ENCODE measurements around the gene GKAP1. TPM values are rescaled to one million over a fixed set of nuclear protein-coding genes. Genes with fewer than 3 reads are reported as not detected.

Gene GKAP1
- total and polyA plus RNA-seq, 2 of the 13 experiments (the other 11 are each of a cell fraction or from before 2014, with no cell fraction given), result 5.6 to 6.1 TPM

DNA sequence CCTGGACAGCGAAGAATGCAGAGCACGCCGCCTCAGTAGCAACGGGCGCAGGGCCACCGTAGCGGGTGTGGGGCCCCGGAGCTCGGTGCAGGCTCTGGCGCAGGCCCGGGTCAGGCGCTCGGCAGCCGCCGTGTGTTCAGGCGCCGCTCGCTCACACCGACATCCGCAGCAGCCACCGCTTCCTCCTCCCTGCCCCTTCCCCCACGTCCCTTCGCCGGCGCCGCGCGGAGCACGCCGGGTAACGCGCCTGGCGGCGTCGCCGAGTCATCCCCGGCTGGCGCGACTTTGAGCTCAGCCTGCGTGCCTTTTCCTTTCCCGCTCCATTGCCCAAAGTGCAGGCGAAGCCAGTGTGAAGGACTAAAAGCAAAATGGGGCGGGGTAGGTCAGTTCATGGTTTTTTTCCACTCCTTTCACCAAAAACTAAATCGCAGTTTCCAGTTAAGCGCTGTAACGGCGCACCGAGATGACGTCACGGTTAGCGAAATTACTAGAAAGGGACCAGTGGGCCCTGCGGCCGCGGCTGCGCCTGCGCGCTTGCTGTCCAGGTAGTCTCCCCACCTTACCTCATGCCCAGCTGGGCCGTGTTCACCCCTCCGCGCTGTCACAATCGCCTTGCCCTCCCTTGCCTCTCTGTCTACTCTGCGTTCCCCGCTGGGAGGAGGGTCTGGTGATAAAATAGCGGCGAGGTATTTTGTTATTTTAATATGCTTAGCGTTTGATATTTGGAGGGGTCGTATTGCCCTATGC is 109.6 kb downstream of the GKAP1 start, which contains the start of gene UBQLN1 (continued):
- TF ChIP-seq, protein P1, sequence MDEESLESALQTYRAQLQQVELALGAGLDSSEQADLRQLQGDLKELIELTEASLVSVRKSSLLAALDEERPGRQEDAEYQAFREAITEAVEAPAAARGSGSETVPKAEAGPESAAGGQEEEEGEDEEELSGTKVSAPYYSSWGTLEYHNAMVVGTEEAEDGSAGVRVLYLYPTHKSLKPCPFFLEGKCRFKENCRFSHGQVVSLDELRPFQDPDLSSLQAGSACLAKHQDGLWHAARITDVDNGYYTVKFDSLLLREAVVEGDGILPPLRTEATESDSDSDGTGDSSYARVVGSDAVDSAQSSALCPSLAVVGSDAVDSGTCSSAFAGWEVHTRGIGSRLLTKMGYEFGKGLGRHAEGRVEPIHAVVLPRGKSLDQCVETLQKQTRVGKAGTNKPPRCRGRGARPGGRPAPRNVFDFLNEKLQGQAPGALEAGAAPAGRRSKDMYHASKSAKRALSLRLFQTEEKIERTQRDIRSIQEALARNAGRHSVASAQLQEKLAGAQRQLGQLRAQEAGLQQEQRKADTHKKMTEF (CRISPR knock-in tag; IDR thresholded peaks at IDR 0.05), result peak; percentile 85; the same call in 1 of the 2 replicates
- peak; percentile 85; the same call in 1 of the 2 replicates for TF ChIP-seq ZFYVE20 (CRISPR knock-in tag; IDR thresholded peaks at IDR 0.05; ENCODE audit: borderline replicate concordance, low read depth)
- TF ChIP-seq ZNF777 (CRISPR knock-in tag; IDR thresholded peaks at IDR 0.05), result peak; percentile 26; the same call in 1 of the 2 replicates
- TF ChIP-seq KLF9 (CRISPR knock-in tag; IDR thresholded peaks at IDR 0.05; ENCODE audit: low read depth), result no peak; the same call in 1 of the 2 replicates
- TF ChIP-seq PHF20 (CRISPR knock-in tag; IDR thresholded peaks at IDR 0.05), result peak; percentile 95
- 0 out of 2 replicates have a peak, but pooled peaks have one; percentile 69 for TF ChIP-seq ZNF44 (CRISPR knock-in tag; IDR thresholded peaks at IDR 0.05)
- no peak; the same call in 1 of the 2 replicates for TF ChIP-seq ZNF674 (CRISPR knock-in tag; IDR thresholded peaks at IDR 0.05; ENCODE audit: low read depth)
- TF ChIP-seq, protein P2, sequence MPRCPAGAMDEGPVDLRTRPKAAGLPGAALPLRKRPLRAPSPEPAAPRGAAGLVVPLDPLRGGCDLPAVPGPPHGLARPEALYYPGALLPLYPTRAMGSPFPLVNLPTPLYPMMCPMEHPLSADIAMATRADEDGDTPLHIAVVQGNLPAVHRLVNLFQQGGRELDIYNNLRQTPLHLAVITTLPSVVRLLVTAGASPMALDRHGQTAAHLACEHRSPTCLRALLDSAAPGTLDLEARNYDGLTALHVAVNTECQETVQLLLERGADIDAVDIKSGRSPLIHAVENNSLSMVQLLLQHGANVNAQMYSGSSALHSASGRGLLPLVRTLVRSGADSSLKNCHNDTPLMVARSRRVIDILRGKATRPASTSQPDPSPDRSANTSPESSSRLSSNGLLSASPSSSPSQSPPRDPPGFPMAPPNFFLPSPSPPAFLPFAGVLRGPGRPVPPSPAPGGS (CRISPR knock-in tag; IDR thresholded peaks at IDR 0.05), result peak; percentile 83
- TF ChIP-seq, protein P3, sequence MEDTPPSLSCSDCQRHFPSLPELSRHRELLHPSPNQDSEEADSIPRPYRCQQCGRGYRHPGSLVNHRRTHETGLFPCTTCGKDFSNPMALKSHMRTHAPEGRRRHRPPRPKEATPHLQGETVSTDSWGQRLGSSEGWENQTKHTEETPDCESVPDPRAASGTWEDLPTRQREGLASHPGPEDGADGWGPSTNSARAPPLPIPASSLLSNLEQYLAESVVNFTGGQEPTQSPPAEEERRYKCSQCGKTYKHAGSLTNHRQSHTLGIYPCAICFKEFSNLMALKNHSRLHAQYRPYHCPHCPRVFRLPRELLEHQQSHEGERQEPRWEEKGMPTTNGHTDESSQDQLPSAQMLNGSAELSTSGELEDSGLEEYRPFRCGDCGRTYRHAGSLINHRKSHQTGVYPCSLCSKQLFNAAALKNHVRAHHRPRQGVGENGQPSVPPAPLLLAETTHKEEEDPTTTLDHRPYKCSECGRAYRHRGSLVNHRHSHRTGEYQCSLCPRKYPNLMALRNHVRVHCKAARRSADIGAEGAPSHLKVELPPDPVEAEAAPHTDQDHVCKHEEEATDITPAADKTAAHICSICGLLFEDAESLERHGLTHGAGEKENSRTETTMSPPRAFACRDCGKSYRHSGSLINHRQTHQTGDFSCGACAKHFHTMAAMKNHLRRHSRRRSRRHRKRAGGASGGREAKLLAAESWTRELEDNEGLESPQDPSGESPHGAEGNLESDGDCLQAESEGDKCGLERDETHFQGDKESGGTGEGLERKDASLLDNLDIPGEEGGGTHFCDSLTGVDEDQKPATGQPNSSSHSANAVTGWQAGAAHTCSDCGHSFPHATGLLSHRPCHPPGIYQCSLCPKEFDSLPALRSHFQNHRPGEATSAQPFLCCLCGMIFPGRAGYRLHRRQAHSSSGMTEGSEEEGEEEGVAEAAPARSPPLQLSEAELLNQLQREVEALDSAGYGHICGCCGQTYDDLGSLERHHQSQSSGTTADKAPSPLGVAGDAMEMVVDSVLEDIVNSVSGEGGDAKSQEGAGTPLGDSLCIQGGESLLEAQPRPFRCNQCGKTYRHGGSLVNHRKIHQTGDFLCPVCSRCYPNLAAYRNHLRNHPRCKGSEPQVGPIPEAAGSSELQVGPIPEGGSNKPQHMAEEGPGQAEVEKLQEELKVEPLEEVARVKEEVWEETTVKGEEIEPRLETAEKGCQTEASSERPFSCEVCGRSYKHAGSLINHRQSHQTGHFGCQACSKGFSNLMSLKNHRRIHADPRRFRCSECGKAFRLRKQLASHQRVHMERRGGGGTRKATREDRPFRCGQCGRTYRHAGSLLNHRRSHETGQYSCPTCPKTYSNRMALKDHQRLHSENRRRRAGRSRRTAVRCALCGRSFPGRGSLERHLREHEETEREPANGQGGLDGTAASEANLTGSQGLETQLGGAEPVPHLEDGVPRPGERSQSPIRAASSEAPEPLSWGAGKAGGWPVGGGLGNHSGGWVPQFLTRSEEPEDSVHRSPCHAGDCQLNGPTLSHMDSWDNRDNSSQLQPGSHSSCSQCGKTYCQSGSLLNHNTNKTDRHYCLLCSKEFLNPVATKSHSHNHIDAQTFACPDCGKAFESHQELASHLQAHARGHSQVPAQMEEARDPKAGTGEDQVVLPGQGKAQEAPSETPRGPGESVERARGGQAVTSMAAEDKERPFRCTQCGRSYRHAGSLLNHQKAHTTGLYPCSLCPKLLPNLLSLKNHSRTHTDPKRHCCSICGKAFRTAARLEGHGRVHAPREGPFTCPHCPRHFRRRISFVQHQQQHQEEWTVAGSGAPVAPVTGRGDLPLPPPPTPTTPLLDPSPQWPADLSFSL (CRISPR knock-in tag; IDR thresholded peaks at IDR 0.05), result no peak
- TF ChIP-seq ZNF367 (CRISPR knock-in tag; IDR thresholded peaks at IDR 0.05; ENCODE audit: borderline replicate concordance), result no peak
- peak; percentile 91 for TF ChIP-seq ZNF607 (CRISPR knock-in tag; IDR thresholded peaks at IDR 0.05; ENCODE audit: borderline replicate concordance)
- TF ChIP-seq CAMTA2 (CRISPR knock-in tag; IDR thresholded peaks at IDR 0.05; ENCODE audit: borderline replicate concordance), result peak; percentile 59; the same call in 1 of the 2 replicates
- no peak for TF ChIP-seq ZNF644 (CRISPR knock-in tag; IDR thresholded peaks at IDR 0.05; ENCODE audit: low read depth)
- peak; percentile 91 for TF ChIP-seq YEATS2 (CRISPR knock-in tag; IDR thresholded peaks at IDR 0.05; ENCODE audit: borderline replicate concordance)
- TF ChIP-seq GATAD1 (CRISPR knock-in tag; IDR thresholded peaks at IDR 0.05), result peak; percentile 99
- peak; percentile 38; the same call in 1 of the 2 replicates for TF ChIP-seq ZNF605 (CRISPR knock-in tag; IDR thresholded peaks at IDR 0.05)
- peak; percentile 49; the same call in 1 of the 2 replicates for TF ChIP-seq MED13 (CRISPR knock-in tag; IDR thresholded peaks at IDR 0.05)
- peak; percentile 93 for TF ChIP-seq HNRNPK (IDR thresholded peaks at IDR 0.05; ENCODE audit: low read depth, low read length, poor library complexity, severe bottlenecking)
- peak; percentile 70; the same call in 1 of the 2 replicates for TF ChIP-seq ZBTB38 (CRISPR knock-in tag; IDR thresholded peaks at IDR 0.05)
- no peak for TF ChIP-seq KAT2B (IDR thresholded peaks at IDR 0.05; ENCODE audit: borderline replicate concordance, low read depth, low read length)
- peak; percentile 61; the same call in 1 of the 2 replicates for TF ChIP-seq ZNF768 (CRISPR knock-in tag; IDR thresholded peaks at IDR 0.05)

All from HepG2 (cell line).